Left lobe of liver (tissue), 2 donors: ENCODE measurements around the gene ZBTB20. TPM values are rescaled to one million over a fixed set of nuclear protein-coding genes. Genes with fewer than 3 reads are reported as not detected.

ENCODE experiments used
- ATAC-seq: fragments of 200-7000 bp; cut with Tn5 transposase; one replicate; pipeline ENCODE4 v1.9.1; 2020; ENCODE audit warnings: mild to moderate bottlenecking, moderate library complexity
- DNase-seq: peaks from one replicate; pipeline ENCODE4 v3.0.0-alpha.2; 2020; ENCODE audit warnings: low spot score
- total RNA-seq: library from RNA; stranded (reverse); gene quantifications from one replicate; pipeline ENCODE4 v1.2.1, GENCODE V29; 2021
- donor health status: DM: no; HTN: no; CAD: no; lungs with moderate emphysema.
- donor health status: DM: no; HTN: yes; CAD: no.

Gene ZBTB20
- total RNA-seq, 1 donor from 2014 or later = 50.6 TPM

- DNase-seq = no peak
- ATAC-seq = peak; percentile 52
Observed at GRCh38 chr3:114879059-114880031, 267.7 kb downstream of the ZBTB20 start.

GRCh38 chr3:114878114-114878839 is 268.8 kb downstream of the ZBTB20 start:
- ATAC-seq (no peak), DNase-seq (no peak)

- no peak for ATAC-seq
- no peak for DNase-seq
Observed at GRCh38 chr3:114877378-114878113, 269.5 kb downstream of the ZBTB20 start.

GRCh38 chr3:114874522-114874971 is 272.5 kb downstream of the ZBTB20 start:
- no peak for DNase-seq
- peak; percentile 51 for ATAC-seq

GRCh38 chr3:114873591-114873990 is 273.5 kb downstream of the ZBTB20 start:
- no peak for DNase-seq
- no peak for ATAC-seq

GRCh38 chr3:114872588-114872987 is 274.5 kb downstream of the ZBTB20 start:
- DNase-seq = no peak
- peak; percentile 77 for ATAC-seq

- ATAC-seq = peak; percentile 56
Observed at GRCh38 chr3:114872050-114872449, 275.0 kb downstream of the ZBTB20 start.

GRCh38 chr3:114867835-114868503 is 279.1 kb downstream of the ZBTB20 start:
- ATAC-seq = no peak
- no peak for DNase-seq

More at GRCh38 chr3:114872050-114872449, 275.0 kb downstream of the ZBTB20 start:
- no peak for DNase-seq

GRCh38 chr3:114867359-114867758 is 279.7 kb downstream of the ZBTB20 start:
- DNase-seq = no peak

GRCh38 chr3:114866430-114866829 is 280.7 kb downstream of the ZBTB20 start:
- no peak for DNase-seq
- ATAC-seq = no peak

More at GRCh38 chr3:114867359-114867758, 279.7 kb downstream of the ZBTB20 start:
- no peak for ATAC-seq

GRCh38 chr3:114864970-114865369 is 282.1 kb downstream of the ZBTB20 start:
- DNase-seq = no peak
- no peak for ATAC-seq

- ATAC-seq = peak; percentile 29
- DNase-seq = no peak
Observed at GRCh38 chr3:114863848-114864247, 283.2 kb downstream of the ZBTB20 start.

- DNase-seq (no peak), ATAC-seq (peak; percentile 38)
Observed at GRCh38 chr3:114861666-114862065, 285.4 kb downstream of the ZBTB20 start.

GRCh38 chr3:114860531-114860930 is 286.6 kb downstream of the ZBTB20 start:
- DNase-seq (no peak), ATAC-seq (peak; percentile 40)

- ATAC-seq = no peak
- no peak for DNase-seq
Observed at GRCh38 chr3:114858329-114858728, 288.8 kb downstream of the ZBTB20 start.

GRCh38 chr3:114857299-114857701 is 289.8 kb downstream of the ZBTB20 start:
- ATAC-seq (no peak), DNase-seq (no peak)

GRCh38 chr3:114856835-114857234 is 290.3 kb downstream of the ZBTB20 start:
- DNase-seq (no peak), ATAC-seq (no peak)

GRCh38 chr3:114855839-114856238 is 291.2 kb downstream of the ZBTB20 start:
- DNase-seq (no peak), ATAC-seq (no peak)

- DNase-seq = no peak
Observed at GRCh38 chr3:114852966-114853365, 294.1 kb downstream of the ZBTB20 start.

GRCh38 chr3:114850898-114851297 is 296.2 kb downstream of the ZBTB20 start:
- DNase-seq (no peak), ATAC-seq (no peak)

More at GRCh38 chr3:114852966-114853365, 294.1 kb downstream of the ZBTB20 start:
- no peak for ATAC-seq
